ENCODE data around the gene C11orf54.

DNA sequence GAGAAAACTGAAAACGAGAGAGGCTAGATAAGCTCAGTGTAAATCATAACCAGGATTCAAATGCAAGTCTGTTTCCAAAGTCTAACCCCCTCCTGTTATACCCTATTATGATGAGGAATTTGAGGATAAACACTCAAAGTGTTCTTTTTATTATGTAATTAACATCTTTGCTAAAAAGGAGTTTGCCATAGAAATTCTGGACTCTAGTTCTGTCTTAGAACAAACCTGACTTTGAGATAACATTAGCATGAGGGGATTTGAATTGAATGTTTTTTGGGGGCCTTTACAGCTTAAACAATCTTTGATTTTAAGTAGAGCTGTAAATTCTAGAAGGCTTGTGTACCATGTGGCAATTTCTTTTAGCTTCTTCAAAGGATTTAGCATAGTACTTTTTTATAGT, 9.5 kb downstream of the C11orf54 start:
- TF ChIP-seq, protein P1, sequence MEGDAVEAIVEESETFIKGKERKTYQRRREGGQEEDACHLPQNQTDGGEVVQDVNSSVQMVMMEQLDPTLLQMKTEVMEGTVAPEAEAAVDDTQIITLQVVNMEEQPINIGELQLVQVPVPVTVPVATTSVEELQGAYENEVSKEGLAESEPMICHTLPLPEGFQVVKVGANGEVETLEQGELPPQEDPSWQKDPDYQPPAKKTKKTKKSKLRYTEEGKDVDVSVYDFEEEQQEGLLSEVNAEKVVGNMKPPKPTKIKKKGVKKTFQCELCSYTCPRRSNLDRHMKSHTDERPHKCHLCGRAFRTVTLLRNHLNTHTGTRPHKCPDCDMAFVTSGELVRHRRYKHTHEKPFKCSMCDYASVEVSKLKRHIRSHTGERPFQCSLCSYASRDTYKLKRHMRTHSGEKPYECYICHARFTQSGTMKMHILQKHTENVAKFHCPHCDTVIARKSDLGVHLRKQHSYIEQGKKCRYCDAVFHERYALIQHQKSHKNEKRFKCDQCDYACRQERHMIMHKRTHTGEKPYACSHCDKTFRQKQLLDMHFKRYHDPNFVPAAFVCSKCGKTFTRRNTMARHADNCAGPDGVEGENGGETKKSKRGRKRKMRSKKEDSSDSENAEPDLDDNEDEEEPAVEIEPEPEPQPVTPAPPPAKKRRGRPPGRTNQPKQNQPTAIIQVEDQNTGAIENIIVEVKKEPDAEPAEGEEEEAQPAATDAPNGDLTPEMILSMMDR (IDR thresholded peaks at IDR 0.05 in 4 of 5, conservative IDR thresholded peaks at IDR 0.05 in 1 of 5) = no peak
- no peak for TF ChIP-seq POLR2A (IDR thresholded peaks at IDR 0.05)

All from gastrocnemius medialis (tissue), 4 donors.